K562 (cell line): ENCODE measurements around the gene AAK1. TPM values are rescaled to one million over a fixed set of nuclear protein-coding genes. Genes with fewer than 3 reads are reported as not detected.

ENCODE experiments used
- ATAC-seq: fragments of 200-7000 bp; cut with Tn5 transposase; 3 replicates; pipeline ENCODE4 v1.9.1; 2020; ENCODE audit warnings: moderate library complexity
- BruUV-seq: library from RNA; stranded (reverse); fragments of 400-500 nt; replicated peaks from 2 replicates; lab custom pipeline; 2021; lab: Mats Ljungman, UMichigan
- CTCF ChIA-PET: fragments of 300-600 bp; formaldehyde crosslinking; extraction: SDS; loops from one replicate; lab custom pipeline; 2021; ENCODE audit warnings: low intra/inter-chr PET ratio; lab: Yijun Ruan, JAX
- POLR2A ChIA-PET: fragments of 300-600, 350-650 bp; sonication (Branson Sonifier 250); formaldehyde crosslinking; extraction: SDS; loops from one replicate; lab custom pipeline; 2021; ENCODE audit warnings: antibody characterized with exemption, inconsistent platforms; lab: Yijun Ruan, JAX
- DNase-seq, 4 experiments: peaks; one replicate each; pipeline versions ENCODE4 v3.0.0 to v3.0.0-alpha.2; 2011 to 2018; ENCODE audit warnings: low spot score in 3 of 4, mixed read lengths in 3 of 4; ENCODE audit errors: extremely low read depth in 1 of 4
- FAIRE-seq: peaks from 2 replicates; lab custom pipeline; 2011; peaks lifted over from hg19 to GRCh38; lab: Jason Lieb, UNC
- H2AFZ ChIP-seq: 2 replicates; pipeline ENCODE4 v1.6.0; 2011; ENCODE audit warnings: low read depth, low read length, control low read depth, inconsistent platforms
- H3K27ac ChIP-seq: fragments of 200-600 bp; 3 replicates; pipeline ENCODE4 v1.8.0; 2011; ENCODE audit warnings: low read depth, mild to moderate bottlenecking, control low read depth, inconsistent platforms, low read length, moderate library complexity, mixed read lengths; ENCODE audit errors: extremely low read depth
- H3K27me3 ChIP-seq, 2 experiments: fragments of 300-600 bp in 1 of 2; 2 replicates in 1 of 2; 3 replicates in 1 of 2; pipeline versions ENCODE4 v1.6.0 to v1.8.0; 2011; ENCODE audit warnings: inconsistent platforms in 2 of 2, low read length in 2 of 2, mild to moderate bottlenecking in 1 of 2, mixed read lengths in 1 of 2, moderate library complexity in 1 of 2; ENCODE audit not compliant: control insufficient read depth in 2 of 2, insufficient read depth in 2 of 2
- H3K36me3 ChIP-seq: fragments of 300-600 bp; 3 replicates; pipeline ENCODE4 v1.8.0; 2011; ENCODE audit warnings: mild to moderate bottlenecking, low read length, inconsistent platforms; ENCODE audit not compliant: control insufficient read depth, insufficient read depth
- H3K4me1 ChIP-seq, 2 experiments: fragments of 200-600 bp in 1 of 2; replicated peaks in 1 of 2; 2 replicates in 1 of 2; 3 replicates in 1 of 2; pipeline versions ENCODE4 v1.5.1 to v1.8.0; 2011; ENCODE audit warnings: inconsistent platforms in 2 of 2, low read length in 2 of 2, mild to moderate bottlenecking in 1 of 2, mixed read lengths in 1 of 2, moderate library complexity in 1 of 2; ENCODE audit not compliant: control insufficient read depth in 2 of 2, insufficient read depth in 2 of 2
- H3K4me2 ChIP-seq: 2 replicates; pipeline ENCODE4 v1.6.1; 2011; ENCODE audit warnings: low read length, control low read depth, inconsistent platforms, mixed read lengths; ENCODE audit not compliant: insufficient read depth
- H3K4me3 ChIP-seq: fragments of 200-600 bp; sonication (generic), shearing (Covaris generic); 2 replicates; pipeline ENCODE4 v1.5.1; 2016; ENCODE audit warnings: control low read depth, inconsistent platforms
- H3K79me2 ChIP-seq: fragments of 200-600 bp; 3 replicates; pipeline ENCODE4 v1.8.0; 2011; ENCODE audit warnings: low read length, inconsistent platforms; ENCODE audit not compliant: control insufficient read depth, insufficient read depth
- H3K9ac ChIP-seq, 2 experiments: 2 replicates each; pipeline versions ENCODE4 v1.6.0 to v1.6.1; 2011; ENCODE audit warnings: low read depth in 2 of 2, low read length in 2 of 2, control low read depth in 1 of 2, inconsistent platforms in 1 of 2, mild to moderate bottlenecking in 1 of 2, mixed read lengths in 1 of 2; ENCODE audit not compliant: insufficient read depth in 1 of 2
- H3K9me1 ChIP-seq: one replicate; pipeline ENCODE4 v1.6.0; 2011; ENCODE audit warnings: inconsistent platforms, mild to moderate bottlenecking, low read length, moderate library complexity; ENCODE audit not compliant: control insufficient read depth, insufficient read depth
- H3K9me3 ChIP-seq: replicated peaks from 2 replicates; pipeline ENCODE4 v1.5.1; 2011; ENCODE audit warnings: low read depth, low read length, inconsistent platforms; ENCODE audit not compliant: control insufficient read depth, insufficient read depth
- H4K20me1 ChIP-seq: replicated peaks from 2 replicates; pipeline ENCODE4 v1.6.1; 2011; ENCODE audit warnings: low read length, inconsistent platforms, mixed read lengths; ENCODE audit not compliant: control insufficient read depth, insufficient read depth
- CCAR2 ChIP-seq: fragments of 200-400 bp; formaldehyde crosslinking; IDR thresholded peaks from 2 replicates; pipeline ENCODE4 v1.6.1; 2017; ENCODE audit warnings: mild to moderate bottlenecking, low read depth, low read length
- ESRRA ChIP-seq: fragments of 450-650 bp; IDR thresholded peaks from 2 replicates; pipeline ENCODE4 v1.6.1; 2014; ENCODE audit warnings: low read depth, mild to moderate bottlenecking, moderate library complexity, borderline replicate concordance
- FUS ChIP-seq: fragments of 200-400 bp; formaldehyde crosslinking; optimal IDR thresholded peaks from 2 replicates; pipeline ENCODE3; 2017; ENCODE audit warnings: low read depth, low read length
- GATA2 ChIP-seq: sonication (generic); formaldehyde crosslinking; IDR thresholded peaks from 2 replicates; pipeline ENCODE4 v1.4.0; 2020; ENCODE audit warnings: mild to moderate bottlenecking, missing genetic modification reagents
- GTF2A2 ChIP-seq: IDR thresholded peaks from 2 replicates; pipeline ENCODE4 v1.6.1; 2016; ENCODE audit warnings: mild to moderate bottlenecking, missing genetic modification characterization, missing compliant biosample characterization
- HSF4 ChIP-seq: fragments of 250-450 bp; sonication (Bioruptor Pico); IDR thresholded peaks from 2 replicates; pipeline ENCODE4 v2.1.2; 2022; ENCODE audit warnings: mild to moderate bottlenecking, moderate library complexity, borderline replicate concordance
- MTF1 ChIP-seq: fragments of 250-450 bp; sonication (Bioruptor Pico); IDR thresholded peaks from 2 replicates; pipeline ENCODE4 v1.9.0; 2021; ENCODE audit warnings: moderate library complexity, mild to moderate bottlenecking, inconsistent platforms, borderline replicate concordance
- NBN ChIP-seq: fragments of 450-650 bp; IDR thresholded peaks from 2 replicates; pipeline ENCODE4 v1.6.1; 2016; ENCODE audit warnings: low read depth, mild to moderate bottlenecking
- PRDM10 ChIP-seq: fragments of 450-650 bp; IDR thresholded peaks from 2 replicates; pipeline ENCODE4 v1.6.1; 2018; ENCODE audit not compliant: partially characterized antibody
- RAD51 ChIP-seq: fragments of 450-650 bp; IDR thresholded peaks from 2 replicates; pipeline ENCODE4 v1.7.1; 2016; ENCODE audit warnings: low read depth, mild to moderate bottlenecking, borderline replicate concordance
- SAP30 ChIP-seq: fragments of 200-600 bp; sonication (generic); IDR thresholded peaks from 2 replicates; pipeline ENCODE4 v1.6.1; 2012; ENCODE audit warnings: borderline replicate concordance, low read depth, mild to moderate bottlenecking, moderate library complexity, low read length, control low read depth, inconsistent platforms; ENCODE audit not compliant: insufficient read depth, poor library complexity, severe bottlenecking
- SNRNP70 ChIP-seq: fragments of 200-400 bp; formaldehyde crosslinking; optimal IDR thresholded peaks from 2 replicates; pipeline ENCODE3; 2017; ENCODE audit warnings: low read depth, low read length
- TEAD4 ChIP-seq, 2 experiments: sonication (generic) in 1 of 2; formaldehyde crosslinking in 1 of 2; IDR thresholded peaks; 2 replicates each; pipeline versions ENCODE4 v1.6.1 to v1.8.0; 2012 to 2022; ENCODE audit warnings: borderline replicate concordance in 1 of 2, inconsistent platforms in 1 of 2, low read length in 1 of 2, mild to moderate bottlenecking in 1 of 2, missing genetic modification reagents in 1 of 2
- ZNF23 ChIP-seq: fragments of 250-450 bp; sonication (Bioruptor Pico); IDR thresholded peaks from 2 replicates; pipeline ENCODE4 v1.4.0; 2020; ENCODE audit warnings: mild to moderate bottlenecking
- WGBS: fragments of 100-300 bp; shearing (Covaris generic); methylation state at CpG from one replicate; pipeline ENCODE4 v1.1.6; 2016; ENCODE audit warnings: low coverage, mixed read lengths; ENCODE audit not compliant: insufficient coverage; ENCODE audit errors: missing lambda C conversion rate; 5-methylcytosine and 5-hydroxymethylcytosine counted together
- in situ Hi-C: fragments of 300-500 bp; cut with MboI; formaldehyde crosslinking; loops from 4 replicates; pipeline ENCODE4 v1.15.0; 2018; ENCODE audit warnings: inconsistent platforms, mixed read lengths
- intact Hi-C: fragments of 100-400 bp; cut with micrococcal nuclease; formaldehyde crosslinking; loops from 2 replicates; pipeline ENCODE4 v1.14.2; 2022
- polyA plus RNA-seq, 8 experiments: library from polyadenylated mRNA; depleted of rRNA in 4 of 8; stranded (reverse) in 5 of 8; unstranded in 3 of 8; fragments of >200 nt; fragmentation: Nextera tagmentation in 2 of 8; fragmentation: Illumina TruSeq in 1 of 8; extraction: Ambion mirVana in 2 of 8; extraction: Trizol in 1 of 8; gene quantifications; 2 replicates each; pipeline versions ENCODE4 v1.2.1 to v1.2.3, GENCODE V29; 2011 to 2014; ENCODE audit warnings: inconsistent platforms in 1 of 8, missing spikeins in 1 of 8
- total RNA-seq, 7 experiments: library from RNA; depleted of rRNA in 6 of 7; stranded (reverse); fragments of >200 nt in 6 of 7; fragmentation: Illumina TruSeq in 2 of 7; extraction: Trizol in 2 of 7; gene quantifications; 2 replicates each; pipeline versions ENCODE4 v1.2.1 to v1.2.3, GENCODE V29; 2011 to 2021; ENCODE audit warnings: low replicate concordance in 1 of 7

The AAK1 gene
- total and polyA plus RNA-seq, 9 of the 15 experiments (the other 6 are each of a cell fraction or from before 2014, with no cell fraction given): 0.89 to 17.1 (median 6.0) TPM

DNA sequence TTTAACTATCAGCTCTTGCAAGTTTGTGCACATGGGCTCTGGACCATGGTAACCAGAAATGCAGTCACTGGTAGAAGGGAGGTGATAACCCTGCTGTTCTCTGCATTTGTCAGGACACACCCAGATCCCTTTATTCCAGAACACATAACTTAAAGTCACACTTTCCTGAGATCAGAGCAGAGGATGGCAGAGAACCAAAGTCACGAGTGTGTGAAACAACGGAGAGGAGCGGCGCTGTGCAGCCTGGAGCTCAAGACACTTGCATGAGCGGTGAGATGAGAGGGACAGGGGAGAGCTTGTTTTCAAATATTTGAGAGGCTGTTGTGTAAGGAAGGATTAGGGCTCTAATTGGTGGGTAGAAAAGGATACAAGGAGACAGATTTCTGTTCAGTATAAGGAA lies 43.3 kb upstream of the AAK1 start:
- Histone ChIP-seq H3K79me2 (no peaks in the 10 kb centered on the region), H3K4me1 (peaks cover 0 to 23% of the 10 kb centered on the region in 2 experiments; a peak in 3 of 5 replicates), H3K9me1 (no peaks in the 10 kb centered on the region), H3K27me3 (no peaks in the 10 kb centered on the region), H3K27ac (no peak overlapping the region), H2AFZ (peak overlapping the region; percentile 34; the same call in 1 of the 2 replicates), H3K9ac (peak overlapping the region in 1 of 2 experiments; percentile 62; a peak in 1 of 4 replicates), H3K9me3 (no peaks in the 10 kb centered on the region), H3K36me3 (no peaks in the 10 kb centered on the region), H4K20me1 (no peaks in the 10 kb centered on the region), H3K4me3 (no peak overlapping the region), H3K4me2 (no peak overlapping the region)
- FAIRE-seq (no peak), ATAC-seq (peak; percentile 37; the same call in 2 of the 3 replicates), DNase-seq (no peak)
- intact Hi-C loops: no loop called here
- no TSS peak for BruUV-seq
- WGBS: 43% methylated on average over 5 of the region's 5 CpGs
- no peak for TF ChIP-seq ZNF23 (CRISPR knock-in tag)
- TF ChIP-seq GTF2A2 (tag): no peak
- TF ChIP-seq GATA2: no peak
- TF ChIP-seq RAD51: no peak
- no peak for TF ChIP-seq ESRRA
- no peak for TF ChIP-seq NBN
- no peak for TF ChIP-seq FUS
- TF ChIP-seq PRDM10: no peak
- no peak for TF ChIP-seq SNRNP70
- no peak for TF ChIP-seq SAP30
- no peak for TF ChIP-seq TEAD4 (IDR thresholded peaks at IDR 0.05; ENCODE audit: low read length)
- TF ChIP-seq TEAD4 (CRISPR knock-in tag; IDR thresholded peaks at IDR 0.05; ENCODE audit: borderline replicate concordance): no peak
- TF ChIP-seq MTF1 (CRISPR knock-in tag): no peak
- no peak for TF ChIP-seq HSF4 (CRISPR knock-in tag)
- TF ChIP-seq CCAR2: no peak
- POLR2A ChIA-PET: interaction anchor here (1.2 kb wide), 1 partner anchor 10 kb away, joined by 3 read pairs; no protein-coding TSS in a partner anchor
- CTCF ChIA-PET: no interaction called here
- in situ Hi-C loops: no loop called here
